ENCODE results near the gene ANAPC1.
"Not testable (repeated sequence)": the region's sequence is repeated elsewhere in the genome, so short reads cannot be mapped to it uniquely, and the experiment has no call there.

The ANAPC1 gene

DNA sequence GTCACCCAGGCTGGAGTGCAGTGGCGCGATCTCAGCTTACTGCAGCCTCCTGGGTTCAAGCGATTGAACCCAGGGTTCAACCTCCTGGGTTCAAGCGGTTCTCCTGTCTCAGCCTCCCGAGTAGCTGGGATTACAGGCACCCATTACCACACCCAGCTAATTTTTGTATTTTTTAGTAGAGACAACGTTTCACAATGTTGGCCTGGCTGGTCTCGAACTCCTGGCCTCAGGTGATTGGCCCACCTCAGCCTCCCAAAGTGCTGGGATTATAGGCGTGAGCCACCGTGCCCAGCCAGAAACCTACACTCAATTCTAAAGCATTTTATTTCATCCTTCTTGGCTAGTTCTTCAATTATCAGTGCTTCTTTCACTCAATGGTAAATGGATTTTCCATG lies 21.5 kb upstream of the ANAPC1 start:
- H3K4me1 ChIP-seq (ENCODE audit: control insufficient read depth in 1 of 2, insufficient read depth in 2 of 2, low read length in 2 of 2), result peaks cover 7 to 24% of the 10 kb centered on the region in 2 donors
- H3K27ac ChIP-seq (ENCODE audit: low read depth, low read length); H3K9ac ChIP-seq (ENCODE audit: low read depth in 1 of 2, low read length in 2 of 2): not testable (repeated sequence)

DNA sequence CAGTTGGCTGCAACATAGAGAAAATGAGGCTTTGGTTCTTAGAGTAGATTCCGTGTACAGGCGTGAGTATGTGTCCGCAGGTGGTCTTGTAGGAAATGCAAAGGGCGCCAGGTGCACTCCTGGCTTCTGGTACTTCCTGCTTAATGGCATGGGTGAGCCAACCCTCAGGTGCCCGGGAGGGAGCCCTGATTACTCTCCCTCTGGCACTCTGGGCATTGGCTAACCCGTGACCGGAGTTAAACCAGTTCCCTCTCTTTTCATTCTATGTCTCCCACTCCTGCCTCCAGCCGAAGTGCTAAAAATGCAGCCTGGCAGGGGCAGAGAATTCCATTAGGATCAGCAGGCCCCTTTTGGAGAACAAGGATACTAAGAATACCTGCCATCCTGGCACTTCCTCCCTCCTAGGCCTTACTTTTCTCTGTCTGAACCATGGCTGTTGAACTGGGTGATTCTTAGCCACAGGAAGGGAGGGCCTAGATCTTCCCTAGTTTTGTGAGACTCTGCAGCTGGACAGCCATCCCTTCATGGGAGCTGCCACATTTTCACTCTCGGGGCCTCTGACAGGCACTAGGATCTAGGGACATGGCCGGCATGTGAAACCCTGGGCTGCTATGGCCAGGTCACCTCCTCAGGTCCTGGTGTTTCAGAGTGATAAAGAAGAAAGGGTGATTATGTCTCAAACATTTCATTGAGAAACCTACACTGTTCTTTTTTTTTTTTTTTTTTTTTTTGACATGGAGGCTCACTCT lies 20.9 kb upstream of the ANAPC1 start:
- Histone ChIP-seq H3K27ac (ENCODE audit: low read depth, low read length) (no peak overlapping the region), H3K9ac (ENCODE audit: low read depth in 1 of 2, low read length in 2 of 2) (no peak overlapping the region)

More for the DNA sequence above, 21.5 kb upstream of the ANAPC1 start:
- not testable (repeated sequence) for H3K4me3 ChIP-seq (ENCODE audit: low read depth in 1 of 2, low read length in 2 of 2); H3K36me3 ChIP-seq (ENCODE audit: control insufficient read depth in 1 of 2, insufficient read depth in 2 of 2, low read length in 2 of 2); H3K27me3 ChIP-seq (ENCODE audit: control insufficient read depth in 1 of 2, insufficient read depth in 2 of 2, low read length in 2 of 2); H3K9me3 ChIP-seq (ENCODE audit: control insufficient read depth in 1 of 2, low read length in 2 of 2)

DNA sequence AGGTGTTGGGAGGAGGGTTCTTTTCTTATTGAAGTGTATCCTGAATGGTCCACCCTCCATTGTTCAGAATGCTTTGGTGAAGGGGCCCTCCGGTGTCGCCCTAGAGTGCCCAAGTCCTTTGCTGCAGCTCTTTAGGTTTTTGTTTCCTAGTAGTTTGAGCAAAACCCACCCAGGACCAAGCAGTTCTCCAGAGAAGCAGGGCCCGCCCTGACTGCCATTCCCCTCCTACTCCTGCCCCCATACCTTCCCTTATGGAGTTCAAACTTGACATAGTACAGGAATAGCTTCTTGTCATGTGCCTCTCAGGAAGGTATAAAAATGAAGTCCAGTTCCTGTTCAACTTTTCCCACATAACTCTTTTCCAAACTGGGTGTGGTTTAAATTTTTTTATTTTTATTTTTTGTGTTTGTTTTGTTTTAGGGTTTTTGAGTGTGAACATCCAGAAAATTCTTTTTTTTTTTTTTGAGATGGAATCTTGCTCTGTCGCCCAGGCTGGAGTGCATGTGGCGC lies 20.0 kb upstream of the ANAPC1 start:
- no peak overlapping the region for H3K4me3 ChIP-seq (ENCODE audit: low read depth in 1 of 2, low read length in 2 of 2)
- H3K36me3 ChIP-seq (ENCODE audit: control insufficient read depth in 1 of 2, insufficient read depth in 2 of 2, low read length in 2 of 2), result no peaks in the 10 kb centered on the region
- H3K9ac ChIP-seq (ENCODE audit: low read depth in 1 of 2, low read length in 2 of 2), result no peak overlapping the region
- no peaks in the 10 kb centered on the region for H3K9me3 ChIP-seq (ENCODE audit: control insufficient read depth in 1 of 2, low read length in 2 of 2)
- no peaks in the 10 kb centered on the region for H3K27me3 ChIP-seq (ENCODE audit: control insufficient read depth in 1 of 2, insufficient read depth in 2 of 2, low read length in 2 of 2)
- H3K4me1 ChIP-seq (ENCODE audit: control insufficient read depth in 1 of 2, insufficient read depth in 2 of 2, low read length in 2 of 2), result peaks cover 16 to 27% of the 10 kb centered on the region in 2 donors
- H3K27ac ChIP-seq (ENCODE audit: low read depth, low read length), result no peak overlapping the region

More for the DNA sequence above, 20.9 kb upstream of the ANAPC1 start:
- Histone ChIP-seq H3K36me3 (ENCODE audit: control insufficient read depth in 1 of 2, insufficient read depth in 2 of 2, low read length in 2 of 2) (no peaks in the 10 kb centered on the region), H3K9me3 (ENCODE audit: control insufficient read depth in 1 of 2, low read length in 2 of 2) (no peaks in the 10 kb centered on the region), H3K27me3 (ENCODE audit: control insufficient read depth in 1 of 2, insufficient read depth in 2 of 2, low read length in 2 of 2) (no peaks in the 10 kb centered on the region), H3K4me1 (ENCODE audit: control insufficient read depth in 1 of 2, insufficient read depth in 2 of 2, low read length in 2 of 2) (peaks cover 13 to 27% of the 10 kb centered on the region in 2 donors), H3K4me3 (ENCODE audit: low read depth in 1 of 2, low read length in 2 of 2) (no peak overlapping the region)

DNA sequence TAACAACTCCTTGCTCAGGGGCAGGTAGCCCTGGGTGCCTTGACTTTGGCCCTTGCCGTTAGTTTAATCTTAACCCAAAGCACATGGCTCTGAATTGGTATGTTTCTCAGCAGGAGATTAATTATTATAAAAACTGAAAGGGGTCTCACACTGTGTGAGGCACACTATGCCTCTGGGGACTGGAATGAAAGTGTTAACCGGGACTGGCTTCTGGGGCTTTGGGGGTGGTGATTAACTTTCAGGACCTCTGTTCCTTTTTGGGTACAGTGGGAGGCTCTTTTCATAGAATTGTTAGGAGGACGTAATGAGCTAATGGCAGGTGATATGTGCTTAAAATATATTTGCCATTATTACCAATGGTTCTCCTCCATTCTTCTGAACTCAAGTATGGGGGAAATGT lies 19.5 kb upstream of the ANAPC1 start:
- Histone ChIP-seq H3K9me3 (ENCODE audit: control insufficient read depth in 1 of 2, low read length in 2 of 2) (no peaks in the 10 kb centered on the region), H3K36me3 (ENCODE audit: control insufficient read depth in 1 of 2, insufficient read depth in 2 of 2, low read length in 2 of 2) (no peaks in the 10 kb centered on the region), H3K4me3 (ENCODE audit: low read depth in 1 of 2, low read length in 2 of 2) (no peak overlapping the region), H3K4me1 (ENCODE audit: control insufficient read depth in 1 of 2, insufficient read depth in 2 of 2, low read length in 2 of 2) (peaks cover 16 to 24% of the 10 kb centered on the region in 2 donors), H3K9ac (ENCODE audit: low read depth in 1 of 2, low read length in 2 of 2) (no peak overlapping the region), H3K27me3 (ENCODE audit: control insufficient read depth in 1 of 2, insufficient read depth in 2 of 2, low read length in 2 of 2) (no peaks in the 10 kb centered on the region), H3K27ac (ENCODE audit: low read depth, low read length) (no peak overlapping the region)

DNA sequence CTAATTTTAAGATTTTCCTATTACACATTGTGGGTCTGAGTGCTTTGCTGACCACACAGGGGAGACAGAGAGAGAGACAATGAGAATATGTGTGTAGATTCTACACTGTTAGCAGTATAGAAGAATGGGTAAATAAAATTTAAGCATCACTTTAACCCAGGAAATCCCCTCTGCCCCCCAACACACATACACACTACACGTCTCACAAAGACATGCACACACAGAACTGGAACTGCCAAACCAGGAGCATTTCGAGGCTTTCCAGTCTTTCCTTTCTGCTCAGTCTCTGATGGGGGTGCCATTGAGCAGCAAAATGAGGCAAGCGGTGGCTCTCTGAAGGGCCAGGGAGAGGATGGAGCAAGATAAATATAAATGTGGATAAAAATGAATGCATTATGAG lies 16.9 kb upstream of the ANAPC1 start:
- Histone ChIP-seq H3K9ac (ENCODE audit: low read depth in 1 of 2, low read length in 2 of 2) (peak overlapping the region in 1 of 2 donors; percentile 13), H3K9me3 (ENCODE audit: control insufficient read depth in 1 of 2, low read length in 2 of 2) (no peaks in the 10 kb centered on the region), H3K27me3 (ENCODE audit: control insufficient read depth in 1 of 2, insufficient read depth in 2 of 2, low read length in 2 of 2) (no peaks in the 10 kb centered on the region), H3K36me3 (ENCODE audit: control insufficient read depth in 1 of 2, insufficient read depth in 2 of 2, low read length in 2 of 2) (no peaks in the 10 kb centered on the region), H3K4me1 (ENCODE audit: control insufficient read depth in 1 of 2, insufficient read depth in 2 of 2, low read length in 2 of 2) (peaks cover 23% of the 10 kb centered on the region in 2 donors), H3K27ac (ENCODE audit: low read depth, low read length) (no peak overlapping the region), H3K4me3 (ENCODE audit: low read depth in 1 of 2, low read length in 2 of 2) (peak overlapping the region in 1 of 2 donors; percentile 44)

DNA sequence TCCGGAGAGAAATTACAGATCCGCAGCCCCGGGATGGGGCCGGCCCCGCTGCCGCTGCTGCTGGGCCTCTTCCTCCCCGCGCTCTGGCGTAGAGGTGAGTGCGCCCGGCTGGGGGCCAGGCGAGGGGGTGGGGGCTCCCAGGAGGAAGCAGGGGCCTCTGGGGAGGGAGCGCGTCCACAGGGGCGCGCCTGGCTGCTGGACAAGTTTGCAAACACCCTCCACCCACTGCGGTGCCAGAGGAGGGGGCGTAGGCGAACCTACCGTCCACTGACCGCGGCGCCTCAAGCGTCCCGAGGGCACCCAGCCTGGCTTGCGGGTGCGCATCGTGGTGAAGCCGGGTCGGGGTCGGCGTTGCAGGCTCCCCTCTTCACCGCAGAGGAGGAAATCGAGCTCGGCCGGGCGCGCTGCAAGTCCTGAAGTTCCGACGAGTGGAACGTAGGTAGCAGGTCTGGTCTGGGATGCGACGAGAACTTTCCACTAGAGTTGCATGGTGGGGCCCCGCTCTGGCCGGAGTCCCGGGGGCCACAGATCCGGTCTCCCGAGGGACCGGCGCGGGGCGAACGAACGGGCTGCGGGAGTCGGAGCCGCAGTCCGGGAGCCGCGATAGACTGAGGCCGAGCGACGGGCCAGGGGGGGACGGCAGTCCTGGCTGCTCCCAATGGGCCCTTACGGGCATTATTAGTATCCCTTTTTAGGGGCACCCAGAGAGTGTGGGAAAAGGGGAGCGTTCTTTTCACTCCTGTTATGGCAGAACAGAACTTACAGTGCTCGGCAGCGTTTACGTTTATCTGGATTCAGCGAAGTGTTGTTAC lies 14.9 kb upstream of the ANAPC1 start:
- Histone ChIP-seq H3K9me3 (ENCODE audit: control insufficient read depth in 1 of 2, low read length in 2 of 2) (no peaks in the 10 kb centered on the region), H3K9ac (ENCODE audit: low read depth in 1 of 2, low read length in 2 of 2) (peak overlapping the region; percentile 63), H3K4me1 (ENCODE audit: control insufficient read depth in 1 of 2, insufficient read depth in 2 of 2, low read length in 2 of 2) (peaks cover 16 to 19% of the 10 kb centered on the region in 2 donors), H3K27me3 (ENCODE audit: control insufficient read depth in 1 of 2, insufficient read depth in 2 of 2, low read length in 2 of 2) (no peaks in the 10 kb centered on the region), H3K36me3 (ENCODE audit: control insufficient read depth in 1 of 2, insufficient read depth in 2 of 2, low read length in 2 of 2) (no peaks in the 10 kb centered on the region), H3K27ac (ENCODE audit: low read depth, low read length) (peak overlapping the region; percentile 62), H3K4me3 (ENCODE audit: low read depth in 1 of 2, low read length in 2 of 2) (peak overlapping the region; percentile 67 to 87)

DNA sequence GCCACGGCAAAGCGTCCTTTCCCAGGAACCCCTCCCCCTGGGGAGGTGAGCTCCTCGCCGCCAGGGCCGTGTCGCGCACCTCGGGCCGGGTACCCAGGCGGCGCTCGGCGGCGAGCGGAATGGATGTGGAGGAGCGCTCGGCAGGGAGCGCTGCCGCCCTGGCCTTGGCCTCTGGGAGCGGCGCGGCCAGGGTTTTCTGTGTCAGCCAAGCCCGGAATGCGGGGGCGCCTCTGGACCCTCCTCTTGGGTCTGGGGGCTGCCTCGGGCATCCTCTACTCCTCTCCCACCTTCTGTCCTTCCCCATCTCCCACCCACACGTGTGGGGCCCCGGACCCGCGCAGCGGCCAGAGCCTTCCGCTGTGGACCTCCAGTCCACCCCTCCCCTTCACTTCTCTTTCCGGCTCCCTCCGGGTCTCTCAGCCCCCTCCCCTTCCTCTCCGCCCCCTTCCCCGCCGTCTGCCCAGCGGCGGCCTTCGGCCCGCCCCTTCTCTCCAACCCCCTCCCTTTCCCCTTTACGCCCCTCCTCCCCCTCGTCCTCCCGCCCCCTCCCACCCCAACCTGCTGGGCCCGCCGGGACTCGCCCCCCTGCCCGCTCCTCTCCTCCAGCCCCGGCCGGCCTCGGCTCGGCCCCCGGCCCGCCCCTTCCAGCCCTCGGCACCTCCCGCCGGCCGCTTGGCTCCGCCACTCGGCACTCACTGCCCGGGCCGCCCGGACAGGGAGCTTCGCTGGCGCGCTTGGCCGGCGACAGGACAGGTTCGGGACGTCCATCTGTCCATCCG lies 14.1 kb upstream of the ANAPC1 start, which contains the start of gene MERTK:
Gene MERTK (plus strand): TSS at position 684 of the 779 bp plus-strand sequence. CDS start 129 bp downstream, outside the sequence.
- H3K27ac ChIP-seq (ENCODE audit: low read depth, low read length), result peak within 1 kb of the TSS; percentile 62
- no peaks in the 10 kb centered on the region for H3K36me3 ChIP-seq (ENCODE audit: control insufficient read depth in 1 of 2, insufficient read depth in 2 of 2, low read length in 2 of 2)
- peaks cover 16 to 19% of the 10 kb centered on the region in 2 donors for H3K4me1 ChIP-seq (ENCODE audit: control insufficient read depth in 1 of 2, insufficient read depth in 2 of 2, low read length in 2 of 2)

DNA sequence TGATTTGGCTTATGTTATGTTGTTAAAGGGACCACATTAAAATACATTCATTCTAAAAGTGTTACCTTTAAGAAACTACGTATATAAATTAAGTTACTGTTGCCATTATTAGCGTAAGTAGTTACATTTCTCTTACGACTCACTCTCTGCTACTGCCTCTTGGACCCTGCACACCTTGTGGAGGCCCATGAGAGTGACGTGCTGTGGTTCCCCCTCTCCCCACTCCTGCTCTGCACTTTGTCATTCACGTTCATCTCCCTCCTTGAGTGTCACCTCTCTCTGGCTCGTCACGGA lies 13.6 kb upstream of the ANAPC1 start:
- peaks cover 13 to 19% of the 10 kb centered on the region in 2 donors for H3K4me1 ChIP-seq (ENCODE audit: control insufficient read depth in 1 of 2, insufficient read depth in 2 of 2, low read length in 2 of 2)
- peak overlapping the region; percentile 52 to 70 for H3K9ac ChIP-seq (ENCODE audit: low read depth in 1 of 2, low read length in 2 of 2)
- H3K27ac ChIP-seq (ENCODE audit: low read depth, low read length), result no peak overlapping the region
- peak overlapping the region; percentile 77 to 80 for H3K4me3 ChIP-seq (ENCODE audit: low read depth in 1 of 2, low read length in 2 of 2)
- H3K27me3 ChIP-seq (ENCODE audit: control insufficient read depth in 1 of 2, insufficient read depth in 2 of 2, low read length in 2 of 2), result no peaks in the 10 kb centered on the region
- no peaks in the 10 kb centered on the region for H3K36me3 ChIP-seq (ENCODE audit: control insufficient read depth in 1 of 2, insufficient read depth in 2 of 2, low read length in 2 of 2)
- H3K9me3 ChIP-seq (ENCODE audit: control insufficient read depth in 1 of 2, low read length in 2 of 2), result no peaks in the 10 kb centered on the region

More for the DNA sequence above, 14.1 kb upstream of the ANAPC1 start, which contains the start of gene MERTK:
- no peaks in the 10 kb centered on the region for H3K9me3 ChIP-seq (ENCODE audit: control insufficient read depth in 1 of 2, low read length in 2 of 2)
- no peaks in the 10 kb centered on the region for H3K27me3 ChIP-seq (ENCODE audit: control insufficient read depth in 1 of 2, insufficient read depth in 2 of 2, low read length in 2 of 2)
- peak within 1 kb of the TSS; percentile 77 to 87 for H3K4me3 ChIP-seq (ENCODE audit: low read depth in 1 of 2, low read length in 2 of 2)
- H3K9ac ChIP-seq (ENCODE audit: low read depth in 1 of 2, low read length in 2 of 2), result peak within 1 kb of the TSS; percentile 63 to 70

DNA sequence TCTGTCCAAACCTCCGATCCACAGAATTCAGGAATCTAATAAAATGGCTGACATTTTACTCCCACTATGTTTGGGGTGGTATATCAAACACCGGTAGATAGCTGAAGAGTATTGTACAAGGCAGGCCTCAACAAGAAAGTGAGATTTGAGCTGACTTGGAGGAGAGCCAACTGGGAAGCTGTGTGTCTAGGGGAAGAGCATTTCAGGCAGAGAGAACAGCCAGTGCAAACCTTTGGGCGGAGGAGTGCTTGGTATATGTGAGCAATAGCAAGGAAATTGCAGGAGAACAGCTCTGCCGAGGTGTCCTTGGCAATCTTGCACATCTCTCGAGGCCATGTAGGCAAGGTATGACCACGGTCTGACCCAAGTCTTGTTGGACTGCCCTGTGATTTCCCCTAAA lies 12.6 kb upstream of the ANAPC1 start:
- Histone ChIP-seq H3K4me3 (ENCODE audit: low read depth in 1 of 2, low read length in 2 of 2) (no peak overlapping the region), H3K4me1 (ENCODE audit: control insufficient read depth in 1 of 2, insufficient read depth in 2 of 2, low read length in 2 of 2) (peaks cover 13 to 19% of the 10 kb centered on the region in 2 donors), H3K27me3 (ENCODE audit: control insufficient read depth in 1 of 2, insufficient read depth in 2 of 2, low read length in 2 of 2) (no peaks in the 10 kb centered on the region), H3K36me3 (ENCODE audit: control insufficient read depth in 1 of 2, insufficient read depth in 2 of 2, low read length in 2 of 2) (no peaks in the 10 kb centered on the region), H3K9ac (ENCODE audit: low read depth in 1 of 2, low read length in 2 of 2) (no peak overlapping the region), H3K9me3 (ENCODE audit: control insufficient read depth in 1 of 2, low read length in 2 of 2) (no peaks in the 10 kb centered on the region), H3K27ac (ENCODE audit: low read depth, low read length) (no peak overlapping the region)

Measured in duodenal mucosa (tissue), 2 donors.